ENCODE data around the gene APOBEC3H.

GRCh38 chr22:39122772-39123470 is 25.9 kb downstream of the APOBEC3H start:
- TF ChIP-seq SIN3A (IDR thresholded peaks at IDR 0.05; ENCODE audit: borderline replicate concordance, insufficient read depth, low read length) (no peak), TAF1 (IDR thresholded peaks at IDR 0.05; ENCODE audit: borderline replicate concordance, insufficient read depth, low read length) (no peak), POLR2AphosphoS5 (IDR thresholded peaks at IDR 0.05; ENCODE audit: low read depth, low read length) (no peak)
- TF ChIP-seq, protein P1, sequence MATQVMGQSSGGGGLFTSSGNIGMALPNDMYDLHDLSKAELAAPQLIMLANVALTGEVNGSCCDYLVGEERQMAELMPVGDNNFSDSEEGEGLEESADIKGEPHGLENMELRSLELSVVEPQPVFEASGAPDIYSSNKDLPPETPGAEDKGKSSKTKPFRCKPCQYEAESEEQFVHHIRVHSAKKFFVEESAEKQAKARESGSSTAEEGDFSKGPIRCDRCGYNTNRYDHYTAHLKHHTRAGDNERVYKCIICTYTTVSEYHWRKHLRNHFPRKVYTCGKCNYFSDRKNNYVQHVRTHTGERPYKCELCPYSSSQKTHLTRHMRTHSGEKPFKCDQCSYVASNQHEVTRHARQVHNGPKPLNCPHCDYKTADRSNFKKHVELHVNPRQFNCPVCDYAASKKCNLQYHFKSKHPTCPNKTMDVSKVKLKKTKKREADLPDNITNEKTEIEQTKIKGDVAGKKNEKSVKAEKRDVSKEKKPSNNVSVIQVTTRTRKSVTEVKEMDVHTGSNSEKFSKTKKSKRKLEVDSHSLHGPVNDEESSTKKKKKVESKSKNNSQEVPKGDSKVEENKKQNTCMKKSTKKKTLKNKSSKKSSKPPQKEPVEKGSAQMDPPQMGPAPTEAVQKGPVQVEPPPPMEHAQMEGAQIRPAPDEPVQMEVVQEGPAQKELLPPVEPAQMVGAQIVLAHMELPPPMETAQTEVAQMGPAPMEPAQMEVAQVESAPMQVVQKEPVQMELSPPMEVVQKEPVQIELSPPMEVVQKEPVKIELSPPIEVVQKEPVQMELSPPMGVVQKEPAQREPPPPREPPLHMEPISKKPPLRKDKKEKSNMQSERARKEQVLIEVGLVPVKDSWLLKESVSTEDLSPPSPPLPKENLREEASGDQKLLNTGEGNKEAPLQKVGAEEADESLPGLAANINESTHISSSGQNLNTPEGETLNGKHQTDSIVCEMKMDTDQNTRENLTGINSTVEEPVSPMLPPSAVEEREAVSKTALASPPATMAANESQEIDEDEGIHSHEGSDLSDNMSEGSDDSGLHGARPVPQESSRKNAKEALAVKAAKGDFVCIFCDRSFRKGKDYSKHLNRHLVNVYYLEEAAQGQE (IDR thresholded peaks at IDR 0.05; ENCODE audit: insufficient read depth in 1 of 2, low read depth in 2 of 2, low read length in 2 of 2) = no peak
